Calu3 (cell line): Measurements from ENCODE around the gene COPE. TPM values are rescaled to one million over a fixed set of nuclear protein-coding genes. Genes with fewer than 3 reads are reported as not detected.
"Not testable (repeated sequence)": the region's sequence is repeated elsewhere in the genome, so short reads cannot be mapped to it uniquely, and the experiment has no call there.

ENCODE experiments used
- BruUV-seq: library from RNA; stranded (reverse); fragments of 400-500 nt; replicated peaks from 2 replicates; lab custom pipeline; 2021; lab: Mats Ljungman, UMichigan
- CTCF ChIA-PET: fragments of 300-600 bp; sonication (Branson Sonifier 250); formaldehyde crosslinking; loops from one replicate; lab custom pipeline; 2022; ENCODE audit warnings: antibody characterized with exemption; lab: Charles Lee
- DNase-seq: peaks from one replicate; pipeline ENCODE4 v3.0.0; 2022
- H3K27ac Mint-ChIP-seq: one replicate; pipeline ENCODE4 v1.8.0; 2022; ENCODE audit warnings: mixed read lengths; ENCODE audit not compliant: unreplicated experiment
- H3K27me3 Mint-ChIP-seq: one replicate; pipeline ENCODE4 v1.8.0; 2022; ENCODE audit warnings: mixed read lengths; ENCODE audit not compliant: unreplicated experiment
- H3K36me3 Mint-ChIP-seq: one replicate; pipeline ENCODE4 v1.8.0; 2022; ENCODE audit warnings: mild to moderate bottlenecking, moderate library complexity, mixed read lengths; ENCODE audit not compliant: insufficient read depth, unreplicated experiment
- H3K4me1 Mint-ChIP-seq: one replicate; pipeline ENCODE4 v1.8.0; 2022; ENCODE audit warnings: mild to moderate bottlenecking, low read depth, mixed read lengths; ENCODE audit not compliant: unreplicated experiment
- H3K4me3 Mint-ChIP-seq: one replicate; pipeline ENCODE4 v1.8.0; 2022; ENCODE audit warnings: mild to moderate bottlenecking, low read depth, moderate library complexity, mixed read lengths; ENCODE audit not compliant: unreplicated experiment
- H3K9me3 Mint-ChIP-seq: one replicate; pipeline ENCODE4 v1.8.0; 2022; ENCODE audit warnings: low read depth, mixed read lengths; ENCODE audit not compliant: unreplicated experiment
- CTCF ChIP-seq: fragments of 200-600 bp; IDR thresholded peaks from one replicate; pipeline ENCODE4 v1.8.0; 2022; ENCODE audit warnings: antibody characterized with exemption; ENCODE audit not compliant: unreplicated experiment
- intact Hi-C: fragments of 100-400 bp; cut with micrococcal nuclease; formaldehyde crosslinking; loops from one replicate; pipeline ENCODE4 v1.10.0; 2022; ENCODE audit not compliant: unreplicated experiment
- total RNA-seq: library from RNA; stranded (reverse); gene quantifications from 2 replicates; pipeline ENCODE4 v1.2.3, GENCODE V29; 2022

COPE gene
- total RNA-seq, 1 experiment from 2014 or later, result 143 TPM

GRCh38 chr19:18961767-18962620, 42.8 kb upstream of the COPE start:
- Mint-ChIP-seq H3K36me3 (no peaks in the 10 kb centered on the region), H3K9me3 (no peaks in the 10 kb centered on the region), H3K4me1 (no peaks in the 10 kb centered on the region), H3K27ac (no peak overlapping the region), H3K4me3 (no peak overlapping the region), H3K27me3 (peaks cover 15% of the 10 kb centered on the region)
- intact Hi-C loops, result no loop called here
- no peak for DNase-seq
- no peak for TF ChIP-seq CTCF
- CTCF ChIA-PET, result no interaction called here
- no TSS peak for BruUV-seq

GRCh38 chr19:18960370-18960769, 41.2 kb upstream of the COPE start:
- no peaks in the 10 kb centered on the region for H3K9me3 Mint-ChIP-seq
- no TSS peak for BruUV-seq
- H3K4me3 Mint-ChIP-seq, result no peak overlapping the region
- intact Hi-C loops, result no loop called here
- H3K27me3 Mint-ChIP-seq, result peaks cover 17% of the 10 kb centered on the region
- no peak for TF ChIP-seq CTCF
- no peaks in the 10 kb centered on the region for H3K36me3 Mint-ChIP-seq
- CTCF ChIA-PET, result no interaction called here
- no peaks in the 10 kb centered on the region for H3K4me1 Mint-ChIP-seq
- no peak overlapping the region for H3K27ac Mint-ChIP-seq
- DNase-seq, result no peak

- no TSS peak for BruUV-seq
Measured at GRCh38 chr19:18955042-18955441, 35.9 kb upstream of the COPE start.

GRCh38 chr19:18954094-18954493, 34.9 kb upstream of the COPE start:
- no TSS peak for BruUV-seq
- DNase-seq, result no peak
- peaks cover 28% of the 10 kb centered on the region for H3K27me3 Mint-ChIP-seq
- peaks cover 4% of the 10 kb centered on the region for H3K9me3 Mint-ChIP-seq
- intact Hi-C loops, result no loop called here
- no peak for TF ChIP-seq CTCF
- H3K4me1 Mint-ChIP-seq, result no peaks in the 10 kb centered on the region
- no peaks in the 10 kb centered on the region for H3K36me3 Mint-ChIP-seq
- no peak overlapping the region for H3K4me3 Mint-ChIP-seq
- CTCF ChIA-PET, result no interaction called here
- H3K27ac Mint-ChIP-seq, result no peak overlapping the region

More at GRCh38 chr19:18955042-18955441, 35.9 kb upstream of the COPE start:
- H3K9me3 Mint-ChIP-seq, result peaks cover 4% of the 10 kb centered on the region
- no peaks in the 10 kb centered on the region for H3K36me3 Mint-ChIP-seq
- no peak for TF ChIP-seq CTCF
- H3K27ac Mint-ChIP-seq, result peak overlapping the region; percentile 38
- no peaks in the 10 kb centered on the region for H3K4me1 Mint-ChIP-seq
- DNase-seq, result no peak
- H3K4me3 Mint-ChIP-seq, result no peak overlapping the region
- CTCF ChIA-PET, result no interaction called here
- intact Hi-C loops, result no loop called here
- H3K27me3 Mint-ChIP-seq, result peaks cover 28% of the 10 kb centered on the region

- intact Hi-C loops, H3K27ac Mint-ChIP-seq, H3K4me1 Mint-ChIP-seq, DNase-seq, BruUV-seq, H3K36me3 Mint-ChIP-seq, H3K4me3 Mint-ChIP-seq, H3K9me3 Mint-ChIP-seq: not testable (repeated sequence)
- CTCF ChIA-PET, result interaction anchor here (0.7 kb wide), 1 partner anchor 77 kb away, joined by 5 read pairs; no protein-coding TSS in a partner anchor
- peaks cover 28% of the 10 kb centered on the region for H3K27me3 Mint-ChIP-seq
Measured at GRCh38 chr19:18952364-18953003, 33.3 kb upstream of the COPE start.
